ENCODE data around the gene EFHC1. TPM values are rescaled to one million over a fixed set of nuclear protein-coding genes. Genes with fewer than 3 reads are reported as not detected.

Gene EFHC1
- total RNA-seq, 1 experiment from 2014 or later: 15.5 TPM

DNA sequence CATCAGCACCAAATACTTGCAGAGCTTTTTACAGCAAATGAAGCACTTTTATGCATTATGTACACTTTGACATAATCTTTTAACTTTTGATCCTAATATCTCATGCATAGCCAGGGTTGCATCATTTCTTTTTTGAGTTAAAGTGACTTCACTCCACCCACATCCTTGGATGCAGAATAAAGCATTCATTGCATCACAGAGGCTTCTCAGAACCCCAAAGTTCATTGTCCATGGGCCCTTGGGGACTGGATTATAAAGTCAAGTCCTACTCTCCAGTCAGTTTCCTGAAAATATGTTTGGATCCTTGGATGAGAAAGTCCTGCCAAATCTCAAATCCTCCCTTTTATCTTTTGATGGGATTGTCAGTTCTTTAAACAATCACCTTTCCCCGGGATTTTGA is 10.6 kb upstream of the EFHC1 start:
- no peak for TF ChIP-seq ETV6 (CRISPR knock-in tag; IDR thresholded peaks at IDR 0.05)
- no peak for TF ChIP-seq NFYB (CRISPR knock-in tag; conservative IDR thresholded peaks at IDR 0.05; ENCODE audit: low read depth)
- TF ChIP-seq EMX1 (CRISPR knock-in tag; IDR thresholded peaks at IDR 0.05): no peak
- TF ChIP-seq, protein P1, sequence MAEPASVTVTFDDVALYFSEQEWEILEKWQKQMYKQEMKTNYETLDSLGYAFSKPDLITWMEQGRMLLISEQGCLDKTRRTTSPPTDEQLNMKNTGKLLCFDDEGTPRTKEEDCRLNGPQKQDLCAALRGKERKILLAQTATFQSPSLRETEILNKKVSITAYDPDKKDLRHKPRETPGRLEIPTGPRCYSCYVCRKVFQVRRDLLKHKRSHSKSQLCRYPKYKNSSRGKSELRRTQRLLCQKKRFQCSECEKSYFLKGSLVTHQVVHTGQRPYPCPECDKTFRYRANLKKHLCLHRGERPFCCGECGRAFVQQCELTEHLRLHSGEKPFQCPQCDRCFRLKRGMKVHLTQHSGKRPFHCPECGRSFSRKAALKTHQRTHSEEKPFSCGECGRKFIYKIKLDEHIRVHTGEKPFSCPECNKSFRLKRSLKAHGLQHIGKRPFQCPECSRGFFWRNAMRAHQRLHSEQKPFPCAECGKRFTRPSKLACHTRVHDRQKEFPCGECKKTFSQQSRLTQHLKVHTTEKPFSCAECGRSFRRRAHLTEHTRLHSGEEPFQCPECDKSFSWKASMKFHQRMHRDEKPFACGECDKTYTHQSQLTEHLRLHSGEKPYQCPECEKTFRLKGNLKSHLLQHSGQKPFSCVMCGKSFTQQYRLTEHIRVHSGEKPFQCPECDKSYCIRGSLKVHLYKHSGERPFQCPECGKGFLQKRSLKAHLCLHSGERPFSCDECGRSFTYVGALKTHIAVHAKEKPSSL (CRISPR knock-in tag; conservative IDR thresholded peaks at IDR 0.05): no peak
- no peak for TF ChIP-seq AFF4 (CRISPR knock-in tag; IDR thresholded peaks at IDR 0.05; ENCODE audit: borderline replicate concordance)
- no peak for TF ChIP-seq MXD4 (CRISPR knock-in tag; IDR thresholded peaks at IDR 0.05; ENCODE audit: borderline replicate concordance)
- no peak for TF ChIP-seq ZNF396 (CRISPR knock-in tag; IDR thresholded peaks at IDR 0.05; ENCODE audit: borderline replicate concordance)
- TF ChIP-seq ATF1 (CRISPR knock-in tag; IDR thresholded peaks at IDR 0.05): no peak
- TF ChIP-seq, protein P2, sequence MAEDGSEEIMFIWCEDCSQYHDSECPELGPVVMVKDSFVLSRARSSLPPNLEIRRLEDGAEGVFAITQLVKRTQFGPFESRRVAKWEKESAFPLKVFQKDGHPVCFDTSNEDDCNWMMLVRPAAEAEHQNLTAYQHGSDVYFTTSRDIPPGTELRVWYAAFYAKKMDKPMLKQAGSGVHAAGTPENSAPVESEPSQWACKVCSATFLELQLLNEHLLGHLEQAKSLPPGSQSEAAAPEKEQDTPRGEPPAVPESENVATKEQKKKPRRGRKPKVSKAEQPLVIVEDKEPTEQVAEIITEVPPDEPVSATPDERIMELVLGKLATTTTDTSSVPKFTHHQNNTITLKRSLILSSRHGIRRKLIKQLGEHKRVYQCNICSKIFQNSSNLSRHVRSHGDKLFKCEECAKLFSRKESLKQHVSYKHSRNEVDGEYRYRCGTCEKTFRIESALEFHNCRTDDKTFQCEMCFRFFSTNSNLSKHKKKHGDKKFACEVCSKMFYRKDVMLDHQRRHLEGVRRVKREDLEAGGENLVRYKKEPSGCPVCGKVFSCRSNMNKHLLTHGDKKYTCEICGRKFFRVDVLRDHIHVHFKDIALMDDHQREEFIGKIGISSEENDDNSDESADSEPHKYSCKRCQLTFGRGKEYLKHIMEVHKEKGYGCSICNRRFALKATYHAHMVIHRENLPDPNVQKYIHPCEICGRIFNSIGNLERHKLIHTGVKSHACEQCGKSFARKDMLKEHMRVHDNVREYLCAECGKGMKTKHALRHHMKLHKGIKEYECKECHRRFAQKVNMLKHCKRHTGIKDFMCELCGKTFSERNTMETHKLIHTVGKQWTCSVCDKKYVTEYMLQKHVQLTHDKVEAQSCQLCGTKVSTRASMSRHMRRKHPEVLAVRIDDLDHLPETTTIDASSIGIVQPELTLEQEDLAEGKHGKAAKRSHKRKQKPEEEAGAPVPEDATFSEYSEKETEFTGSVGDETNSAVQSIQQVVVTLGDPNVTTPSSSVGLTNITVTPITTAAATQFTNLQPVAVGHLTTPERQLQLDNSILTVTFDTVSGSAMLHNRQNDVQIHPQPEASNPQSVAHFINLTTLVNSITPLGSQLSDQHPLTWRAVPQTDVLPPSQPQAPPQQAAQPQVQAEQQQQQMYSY (CRISPR knock-in tag; IDR thresholded peaks at IDR 0.05): no peak
- TF ChIP-seq KAT7 (CRISPR knock-in tag; IDR thresholded peaks at IDR 0.05; ENCODE audit: borderline replicate concordance): no peak
- no peak for TF ChIP-seq ZSCAN18 (CRISPR knock-in tag; IDR thresholded peaks at IDR 0.05)
- TF ChIP-seq ZNF317 (CRISPR knock-in tag; IDR thresholded peaks at IDR 0.05; ENCODE audit: borderline replicate concordance, low read depth): no peak
- no peak for TF ChIP-seq ZNF416 (CRISPR knock-in tag; IDR thresholded peaks at IDR 0.05)
- TF ChIP-seq, protein P3, sequence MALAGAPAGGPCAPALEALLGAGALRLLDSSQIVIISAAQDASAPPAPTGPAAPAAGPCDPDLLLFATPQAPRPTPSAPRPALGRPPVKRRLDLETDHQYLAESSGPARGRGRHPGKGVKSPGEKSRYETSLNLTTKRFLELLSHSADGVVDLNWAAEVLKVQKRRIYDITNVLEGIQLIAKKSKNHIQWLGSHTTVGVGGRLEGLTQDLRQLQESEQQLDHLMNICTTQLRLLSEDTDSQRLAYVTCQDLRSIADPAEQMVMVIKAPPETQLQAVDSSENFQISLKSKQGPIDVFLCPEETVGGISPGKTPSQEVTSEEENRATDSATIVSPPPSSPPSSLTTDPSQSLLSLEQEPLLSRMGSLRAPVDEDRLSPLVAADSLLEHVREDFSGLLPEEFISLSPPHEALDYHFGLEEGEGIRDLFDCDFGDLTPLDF (CRISPR knock-in tag; IDR thresholded peaks at IDR 0.05): no peak
- TF ChIP-seq SOX15 (CRISPR knock-in tag; IDR thresholded peaks at IDR 0.05): no peak
- no peak for TF ChIP-seq FOXJ3 (CRISPR knock-in tag; IDR thresholded peaks at IDR 0.05; ENCODE audit: borderline replicate concordance)
- POLR2A ChIA-PET: no interaction called here
- Mint-ChIP-seq H3K27me3 (ENCODE audit: low read depth) (no peaks in the 10 kb centered on the region), H3K9me3 (no peaks in the 10 kb centered on the region), H3K4me3 (no peak overlapping the region), H3K36me3 (no peaks in the 10 kb centered on the region), H3K4me1 (no peaks in the 10 kb centered on the region), H3K27ac (no peak overlapping the region)
- CTCF ChIA-PET: no interaction called here
- ATAC-seq (no peak), DNase-seq (ENCODE audit: low spot score) (no peak)

Measured in WTC11 (cell line).